ENCODE results near the gene CYSRT1.

DNA sequence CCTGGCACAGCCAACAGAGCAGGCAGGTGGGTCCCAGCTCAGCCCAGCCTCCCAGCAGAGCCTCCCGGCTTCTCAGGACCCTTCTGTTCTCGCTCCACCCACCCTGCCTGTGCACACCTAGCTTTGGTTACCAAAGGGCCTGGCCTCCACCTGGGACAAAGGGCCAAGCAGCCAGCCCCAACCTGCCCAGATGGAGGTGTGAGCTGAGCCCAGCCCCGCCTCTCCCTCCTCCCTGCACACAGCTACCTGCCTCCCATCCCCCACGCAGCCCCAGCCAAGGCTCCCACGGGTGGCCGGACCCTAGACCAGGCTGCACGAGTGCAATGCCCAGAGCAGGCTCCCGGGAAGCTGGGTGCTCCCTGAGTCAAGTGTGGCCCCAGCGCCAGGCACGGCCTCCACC is 30.1 kb upstream of the CYSRT1 start:
- TF ChIP-seq, protein P1, sequence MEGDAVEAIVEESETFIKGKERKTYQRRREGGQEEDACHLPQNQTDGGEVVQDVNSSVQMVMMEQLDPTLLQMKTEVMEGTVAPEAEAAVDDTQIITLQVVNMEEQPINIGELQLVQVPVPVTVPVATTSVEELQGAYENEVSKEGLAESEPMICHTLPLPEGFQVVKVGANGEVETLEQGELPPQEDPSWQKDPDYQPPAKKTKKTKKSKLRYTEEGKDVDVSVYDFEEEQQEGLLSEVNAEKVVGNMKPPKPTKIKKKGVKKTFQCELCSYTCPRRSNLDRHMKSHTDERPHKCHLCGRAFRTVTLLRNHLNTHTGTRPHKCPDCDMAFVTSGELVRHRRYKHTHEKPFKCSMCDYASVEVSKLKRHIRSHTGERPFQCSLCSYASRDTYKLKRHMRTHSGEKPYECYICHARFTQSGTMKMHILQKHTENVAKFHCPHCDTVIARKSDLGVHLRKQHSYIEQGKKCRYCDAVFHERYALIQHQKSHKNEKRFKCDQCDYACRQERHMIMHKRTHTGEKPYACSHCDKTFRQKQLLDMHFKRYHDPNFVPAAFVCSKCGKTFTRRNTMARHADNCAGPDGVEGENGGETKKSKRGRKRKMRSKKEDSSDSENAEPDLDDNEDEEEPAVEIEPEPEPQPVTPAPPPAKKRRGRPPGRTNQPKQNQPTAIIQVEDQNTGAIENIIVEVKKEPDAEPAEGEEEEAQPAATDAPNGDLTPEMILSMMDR (IDR thresholded peaks at IDR 0.05; ENCODE audit: insufficient read depth, low read depth, low read length): no peak
- TF ChIP-seq EZH2 (IDR thresholded peaks at IDR 0.05; ENCODE audit: insufficient read depth, low read length): no peak
